ENCODE results near the gene PTPN2.
"Not testable (repeated sequence)": the region's sequence is repeated elsewhere in the genome, so short reads cannot be mapped to it uniquely, and the experiment has no call there.

PTPN2 gene

DNA sequence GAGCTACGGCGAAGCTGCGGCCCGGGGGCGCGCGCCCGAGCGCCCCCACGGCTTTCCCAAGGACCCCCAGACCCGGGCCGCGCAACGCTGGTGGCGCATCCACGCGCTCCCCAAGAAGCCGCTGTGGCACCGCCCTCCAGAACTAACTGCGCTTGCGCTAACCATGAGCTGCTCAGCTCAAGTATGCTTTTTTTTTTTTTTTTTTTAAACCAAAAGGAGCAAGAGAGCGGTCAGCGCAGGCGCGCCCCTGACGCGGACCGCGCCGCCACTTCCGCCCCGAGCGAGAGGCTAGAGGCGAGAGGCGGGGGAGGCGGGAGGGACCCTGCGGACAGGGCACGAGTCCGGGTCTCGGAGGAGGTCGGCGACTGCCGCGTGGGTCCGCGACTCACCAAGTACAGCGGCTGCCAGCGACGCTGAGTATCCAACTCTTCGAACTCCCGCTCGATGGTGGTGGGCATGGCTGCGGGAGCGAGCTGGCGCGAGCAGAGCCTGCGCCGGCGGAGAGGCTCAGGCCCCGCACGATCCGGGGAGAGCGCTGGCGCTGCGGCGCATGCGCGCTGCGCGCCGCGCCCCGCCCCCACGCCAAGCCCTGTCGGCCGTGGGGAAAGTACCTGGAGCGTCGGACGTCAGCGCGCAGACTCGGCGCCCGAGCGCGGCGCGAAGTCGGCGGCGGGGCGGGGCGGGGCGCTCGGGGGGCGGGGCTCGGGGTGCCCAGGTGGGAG is at the start of gene PTPN2:
TSS of gene PTPN2 (minus strand) at position 554 of the 722 bp plus-strand sequence. CDS start at position 458, 96 bp downstream.
- in situ Hi-C loops (cut with MboI; ENCODE audit: low sequenced_read_pairs), result no loop called here

DNA sequence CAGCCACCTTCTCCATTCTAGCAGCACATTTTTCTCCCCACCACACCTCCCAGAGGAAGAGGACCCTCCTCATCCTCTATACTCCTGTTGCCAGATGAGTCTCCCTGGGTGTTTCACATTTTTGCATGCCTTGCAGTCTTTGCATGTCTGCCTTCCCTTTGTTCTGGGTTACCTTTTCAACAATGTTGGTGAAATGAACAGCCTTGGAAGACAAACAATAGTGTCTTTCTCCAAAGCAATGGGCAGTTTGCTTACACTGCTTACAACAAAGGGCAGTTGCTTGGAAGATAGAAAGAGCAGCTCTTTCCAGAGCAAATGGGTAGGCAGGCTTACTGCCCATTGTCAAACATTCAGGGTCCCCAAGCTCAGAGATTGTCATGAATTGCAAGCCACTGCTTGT is 49.3 kb upstream of the PTPN2 start:
- in situ Hi-C loops (cut with MboI; ENCODE audit: low sequenced_read_pairs), result loop anchor here (25.0 kb wide), 2 partner anchors 196 to 546 kb away; partner anchors contain the start of gene AFG3L2

DNA sequence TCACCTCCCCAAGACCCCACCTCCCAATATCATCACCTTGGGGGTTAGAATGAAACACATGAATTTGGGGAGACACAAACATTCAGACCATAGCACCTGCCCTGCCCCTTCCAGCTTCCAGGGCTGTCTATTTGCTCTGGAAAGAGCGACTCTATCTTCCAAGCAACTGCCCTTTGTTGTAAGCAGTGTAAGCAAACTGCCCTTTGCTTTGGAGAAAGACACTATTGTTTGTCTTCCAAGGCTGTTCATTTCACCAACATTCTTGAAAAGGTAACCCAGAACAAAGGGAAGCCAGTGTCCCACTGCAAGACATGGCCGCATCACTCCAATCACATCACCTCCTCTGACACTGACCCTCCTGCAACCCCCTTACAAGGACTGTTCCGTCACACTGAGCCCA is 46.9 kb upstream of the PTPN2 start:
- in situ Hi-C loops (cut with MboI; ENCODE audit: low sequenced_read_pairs), result loop anchor here (25.0 kb wide), 2 partner anchors 194 to 544 kb away; partner anchors contain the start of gene AFG3L2

DNA sequence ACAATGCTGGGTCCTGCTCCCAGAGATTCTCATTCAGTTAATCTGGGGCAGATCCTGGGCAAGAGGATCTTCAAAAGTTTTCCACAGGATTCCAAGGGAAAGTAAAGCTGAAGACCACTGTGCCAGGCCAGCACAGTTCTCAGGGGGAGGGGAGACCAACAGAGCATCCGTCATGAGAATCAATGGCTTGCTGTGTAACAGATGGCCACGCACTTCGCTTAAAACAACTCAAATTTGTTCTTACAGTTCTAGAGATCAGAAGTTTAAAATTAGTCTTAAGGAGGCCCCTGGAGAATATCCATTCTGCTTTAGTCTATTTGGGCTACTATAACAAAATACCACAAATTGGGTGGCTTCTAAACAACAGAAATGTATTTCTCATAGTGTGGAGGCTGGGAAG is 46.3 kb upstream of the PTPN2 start:
- in situ Hi-C loops (cut with MboI; ENCODE audit: low sequenced_read_pairs), result loop anchor here (25.0 kb wide), 2 partner anchors 193 to 543 kb away; partner anchors contain the start of gene AFG3L2

DNA sequence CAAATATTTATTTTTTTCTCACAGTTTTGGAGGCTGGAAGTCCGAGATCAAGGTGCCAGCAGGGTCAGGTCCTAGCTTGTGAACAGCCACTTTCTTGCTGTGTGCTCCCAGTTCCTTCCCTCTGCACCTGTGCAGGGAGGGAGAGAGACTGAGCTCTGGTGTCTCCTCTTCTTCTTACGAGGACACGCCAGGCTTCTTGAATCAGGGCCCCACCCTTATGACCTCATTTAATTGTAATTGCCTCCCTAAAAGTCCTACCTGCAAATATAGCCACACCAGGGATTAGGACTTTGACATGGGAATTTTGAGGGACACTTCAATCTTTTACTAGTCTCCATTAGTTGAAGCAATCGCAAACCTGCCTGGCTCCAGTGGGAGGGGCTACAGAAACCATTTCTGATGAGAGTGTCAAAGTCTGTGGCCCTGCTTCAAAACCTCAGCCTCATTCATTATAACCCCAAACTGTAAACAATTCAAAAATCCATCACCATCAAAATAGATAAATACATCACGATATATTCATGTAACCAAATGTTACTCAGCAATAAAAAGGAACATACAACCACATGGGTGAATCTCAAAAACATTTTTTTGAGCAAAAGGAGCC is 45.5 kb upstream of the PTPN2 start:
- in situ Hi-C loops (cut with MboI; ENCODE audit: low sequenced_read_pairs), result loop anchor here (25.0 kb wide), 2 partner anchors 192 to 542 kb away; partner anchors contain the start of gene AFG3L2

DNA sequence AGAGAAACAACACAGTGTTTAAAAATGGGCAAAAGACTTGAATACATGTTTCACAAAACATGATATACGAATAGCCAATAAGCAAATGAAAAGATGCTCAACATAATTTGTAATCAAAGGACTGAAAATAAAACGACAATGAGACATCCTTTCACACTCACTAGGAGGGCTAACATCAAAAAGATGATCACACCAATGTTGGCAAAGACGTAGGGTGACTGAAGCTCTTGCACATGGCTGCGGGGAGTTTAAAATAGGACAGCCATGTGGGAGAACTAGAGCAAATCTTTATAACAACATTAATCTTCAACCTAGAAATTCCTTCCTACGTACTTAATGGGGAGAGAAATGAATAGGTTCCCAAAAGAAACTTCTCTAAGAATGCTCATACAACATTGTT is 44.6 kb upstream of the PTPN2 start:
- in situ Hi-C loops (cut with MboI; ENCODE audit: low sequenced_read_pairs), result loop anchor here (25.0 kb wide), 2 partner anchors 191 to 541 kb away; partner anchors contain the start of gene AFG3L2

DNA sequence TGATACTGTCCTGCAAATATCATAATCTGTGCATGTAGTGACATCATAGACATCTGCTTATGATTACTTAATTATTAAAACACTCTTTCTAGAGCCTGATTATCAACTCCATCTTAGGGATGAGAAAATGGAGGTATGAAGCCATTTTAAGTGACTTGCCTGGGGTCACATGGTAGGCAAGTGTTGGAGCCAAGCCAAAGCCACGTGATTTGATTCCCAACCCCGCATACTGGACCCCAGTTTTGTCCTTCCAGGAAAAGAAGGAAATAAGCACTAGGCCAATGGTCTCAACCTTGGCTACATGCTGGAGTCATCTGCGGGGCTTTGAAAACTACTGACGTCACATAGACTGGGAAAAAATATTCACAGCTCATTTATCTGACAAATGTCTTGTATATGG is 44.2 kb upstream of the PTPN2 start:
- in situ Hi-C loops (cut with MboI; ENCODE audit: low sequenced_read_pairs), result loop anchor here (25.0 kb wide), 2 partner anchors 191 to 541 kb away; partner anchors contain the start of gene AFG3L2

DNA sequence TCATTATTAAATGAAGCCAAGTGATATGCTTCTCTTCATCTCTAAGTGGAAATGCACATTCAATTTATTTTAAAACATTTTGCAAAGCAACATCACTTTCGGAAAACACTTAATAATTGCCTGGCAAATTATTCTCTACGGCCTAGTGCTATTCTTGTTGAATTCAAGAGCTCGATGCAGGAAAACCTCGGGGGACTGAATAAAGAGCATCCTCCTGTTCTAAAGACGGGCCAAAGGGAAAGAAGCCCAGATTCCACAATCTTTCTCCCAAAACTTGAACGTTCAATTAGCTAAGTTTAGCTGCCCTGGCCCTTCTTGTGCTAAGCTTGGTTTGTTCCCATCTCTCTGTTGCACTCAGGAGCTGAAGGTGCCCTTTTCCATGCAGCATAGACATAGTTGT is 40.6 kb upstream of the PTPN2 start:
- in situ Hi-C loops (cut with MboI; ENCODE audit: low sequenced_read_pairs), result loop anchor here (25.0 kb wide), 2 partner anchors 187 to 537 kb away; partner anchors contain the start of gene AFG3L2

DNA sequence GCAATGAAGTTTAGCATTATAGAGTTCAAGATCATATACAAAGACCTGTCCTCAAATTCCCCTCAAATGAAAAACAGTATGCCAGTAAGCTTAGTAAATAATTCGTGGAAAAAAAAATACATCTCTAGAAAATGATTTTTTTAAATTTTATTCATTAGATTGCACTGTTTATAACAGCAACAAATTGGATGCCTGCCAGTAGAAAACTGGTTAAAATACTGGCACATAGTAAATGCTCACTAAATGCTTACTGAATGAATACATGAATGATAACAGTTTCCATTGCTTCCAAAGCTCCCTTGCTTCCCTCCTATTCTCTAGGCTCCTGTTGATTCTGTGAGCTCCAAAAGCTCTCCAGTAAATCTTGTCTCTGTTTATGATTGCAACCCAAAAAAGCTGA is 38.2 kb upstream of the PTPN2 start:
- in situ Hi-C loops (cut with MboI; ENCODE audit: low sequenced_read_pairs), result no loop called here

DNA sequence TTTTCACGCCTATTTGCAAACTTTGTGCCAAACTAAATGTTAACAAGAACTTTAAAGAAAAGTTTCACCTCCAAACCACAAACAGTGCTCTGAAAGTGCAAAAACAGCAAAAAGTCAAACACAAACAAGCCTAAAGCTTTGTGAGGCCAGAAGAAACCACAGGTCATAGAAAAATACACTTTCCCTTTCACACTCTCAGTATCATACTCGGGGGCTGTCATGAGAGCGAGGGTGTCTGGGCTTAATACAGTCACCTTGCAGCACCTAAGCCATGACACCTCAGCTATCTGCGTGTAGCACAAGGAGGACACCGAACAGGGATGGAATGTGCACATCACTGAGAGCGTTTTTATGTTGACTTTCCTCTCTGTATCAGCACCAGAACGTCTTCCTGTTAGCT is 37.1 kb upstream of the PTPN2 start:
- in situ Hi-C loops (cut with MboI; ENCODE audit: low sequenced_read_pairs), result no loop called here

DNA sequence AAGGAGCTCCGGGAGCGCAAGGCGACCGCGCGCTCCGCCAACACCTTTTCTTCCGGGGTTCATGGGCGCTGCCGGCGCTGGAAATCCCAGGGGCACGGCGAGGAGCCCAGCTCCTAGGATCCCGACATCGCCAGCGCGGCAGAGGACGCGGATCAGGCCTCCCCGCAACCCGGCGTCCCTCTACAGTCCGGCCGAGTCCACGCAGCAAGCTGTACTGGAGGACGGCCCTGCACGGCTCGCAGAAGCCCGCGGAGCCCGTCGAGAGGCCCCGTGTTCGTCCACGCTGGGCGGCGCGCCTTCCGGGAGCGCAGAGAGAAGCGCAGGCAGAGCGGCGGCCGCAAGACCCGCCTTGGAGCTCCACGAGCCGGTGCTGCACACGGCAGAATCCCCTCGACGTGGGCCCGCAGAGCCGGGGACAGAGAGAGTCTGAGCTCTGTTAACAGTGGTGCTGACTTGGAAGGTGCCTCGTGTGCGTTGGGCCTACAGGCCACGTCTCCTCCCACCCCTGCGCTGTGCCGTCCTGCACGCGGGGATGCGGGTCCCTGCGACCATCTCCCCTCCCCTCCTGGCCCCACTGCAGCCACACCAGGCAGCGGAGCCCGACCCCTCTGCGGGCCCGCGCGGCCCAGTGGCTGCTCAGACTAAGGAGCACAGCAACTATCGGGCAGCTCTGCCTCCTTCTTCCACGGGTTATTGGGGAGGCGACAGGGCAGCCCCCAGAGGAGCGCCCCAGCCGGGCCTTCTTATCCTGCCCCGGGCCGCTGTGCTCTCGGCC is 28.1 kb upstream of the PTPN2 start:
- in situ Hi-C loops (cut with MboI; ENCODE audit: low sequenced_read_pairs), result no loop called here

DNA sequence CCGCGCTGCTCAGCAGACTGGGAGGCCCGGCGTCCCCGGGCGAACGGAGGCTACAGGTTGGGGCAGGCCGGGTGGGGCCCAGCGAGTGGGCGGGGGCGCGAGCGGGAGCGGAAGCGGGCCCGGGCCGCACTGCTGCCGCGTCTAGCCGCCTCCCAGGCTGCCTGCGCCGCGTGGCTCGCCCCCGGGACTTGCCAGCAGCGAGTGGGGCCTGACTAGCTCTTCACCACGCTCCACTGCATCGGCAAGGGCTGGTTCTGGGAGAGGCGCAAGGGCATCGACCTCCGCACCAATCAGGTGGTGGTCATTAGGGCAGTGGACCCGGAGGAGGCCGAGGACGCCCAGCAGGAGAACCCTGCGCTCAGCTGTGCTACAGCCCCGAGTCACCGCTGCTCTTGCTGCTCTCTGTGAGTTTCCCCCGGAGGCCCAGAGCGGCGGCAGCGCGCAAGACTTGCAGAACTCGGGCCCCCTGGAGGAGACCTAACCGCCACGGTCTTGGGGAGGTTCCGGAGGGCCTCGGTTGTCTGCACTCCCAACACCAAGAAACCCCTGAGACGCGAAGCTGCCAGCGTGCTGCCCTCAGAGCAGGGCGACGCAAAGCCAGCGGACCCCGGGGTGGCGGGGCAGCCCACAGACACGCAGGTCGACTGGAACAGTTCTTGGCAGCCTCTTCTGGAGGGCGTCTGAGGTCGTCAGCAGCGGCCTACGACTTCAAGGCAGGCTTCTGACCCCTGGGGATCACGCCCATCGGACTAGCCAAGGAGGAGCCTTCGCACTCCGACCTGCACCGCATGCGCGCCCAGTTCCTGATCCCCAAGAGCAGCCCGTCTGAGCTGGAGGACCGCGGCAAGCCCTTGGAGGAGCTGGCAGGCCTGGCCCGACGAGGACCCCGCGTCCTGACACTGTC is 27.2 kb upstream of the PTPN2 start:
- in situ Hi-C loops (cut with MboI; ENCODE audit: low sequenced_read_pairs), result no loop called here

DNA sequence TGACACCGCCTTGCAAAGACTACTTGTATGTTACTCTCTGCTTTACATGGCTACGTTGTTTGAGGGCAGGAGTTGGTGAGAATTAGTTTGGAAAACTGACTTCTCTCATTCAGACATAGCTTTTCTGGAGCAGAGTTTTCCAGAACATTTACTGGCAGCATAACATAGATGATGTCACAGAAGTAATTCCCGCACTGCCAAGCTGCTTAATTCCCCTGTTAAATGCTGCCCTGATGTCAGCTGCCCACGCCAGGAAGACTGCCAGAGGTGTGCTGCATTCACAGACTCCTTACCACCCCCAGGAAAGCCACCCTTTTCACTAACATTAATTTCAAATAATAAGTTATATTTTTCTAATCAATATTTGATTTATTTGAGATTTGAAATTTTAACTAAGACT is 24.7 kb upstream of the PTPN2 start:
- in situ Hi-C loops (cut with MboI; ENCODE audit: low sequenced_read_pairs), result no loop called here

DNA sequence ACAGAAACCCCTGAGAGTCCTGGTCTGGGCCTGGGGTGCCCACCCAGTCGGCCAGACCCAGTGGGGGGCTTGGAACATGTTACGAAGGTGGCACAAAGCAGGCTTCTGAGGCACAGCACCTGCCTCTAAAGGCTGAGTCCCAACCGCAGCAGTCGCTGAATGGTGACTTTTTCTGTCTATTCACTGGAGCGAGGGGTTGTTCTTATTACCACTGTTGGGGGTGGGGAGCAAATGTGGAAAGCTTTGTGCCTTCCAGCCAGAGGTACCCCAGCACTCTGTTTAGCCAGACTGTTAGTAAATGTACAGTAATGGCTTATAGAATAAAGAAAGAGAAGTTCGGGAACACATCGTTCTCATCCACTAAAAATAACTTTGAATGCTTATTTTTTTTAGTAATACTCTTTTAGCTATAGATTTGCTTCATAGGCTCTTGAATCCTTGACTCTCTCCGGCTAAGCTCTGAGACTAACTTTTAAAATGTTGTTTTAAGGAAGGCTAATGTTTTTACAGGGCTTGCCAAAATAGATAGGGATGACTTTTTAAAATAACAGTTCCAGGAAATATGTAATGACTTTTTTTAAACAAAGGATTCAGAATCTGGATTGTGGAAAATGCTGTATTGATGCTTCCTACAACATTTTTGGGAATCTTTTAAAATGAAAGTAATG is 23.4 kb upstream of the PTPN2 start:
- in situ Hi-C loops (cut with MboI; ENCODE audit: low sequenced_read_pairs), result no loop called here

DNA sequence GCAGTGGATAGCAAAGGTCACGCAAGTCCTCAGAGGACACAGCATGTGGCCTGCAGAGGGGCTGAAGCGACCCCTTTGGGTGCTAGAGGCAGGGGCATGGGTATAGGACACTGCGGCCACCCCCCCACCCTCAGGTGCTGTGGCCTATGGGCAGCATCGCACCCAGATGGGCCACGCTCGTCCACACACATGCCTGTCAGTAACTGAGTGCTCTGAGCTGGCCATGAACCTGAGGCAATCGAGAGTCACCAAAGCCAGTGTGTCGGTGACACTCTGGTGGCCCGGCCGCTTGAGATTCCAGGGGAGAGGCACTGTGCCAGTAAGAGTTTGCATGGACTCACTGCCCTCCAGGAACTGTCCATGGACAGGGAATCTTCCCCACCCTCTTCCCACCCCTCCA is 22.7 kb upstream of the PTPN2 start:
- in situ Hi-C loops (cut with MboI; ENCODE audit: low sequenced_read_pairs), result no loop called here

DNA sequence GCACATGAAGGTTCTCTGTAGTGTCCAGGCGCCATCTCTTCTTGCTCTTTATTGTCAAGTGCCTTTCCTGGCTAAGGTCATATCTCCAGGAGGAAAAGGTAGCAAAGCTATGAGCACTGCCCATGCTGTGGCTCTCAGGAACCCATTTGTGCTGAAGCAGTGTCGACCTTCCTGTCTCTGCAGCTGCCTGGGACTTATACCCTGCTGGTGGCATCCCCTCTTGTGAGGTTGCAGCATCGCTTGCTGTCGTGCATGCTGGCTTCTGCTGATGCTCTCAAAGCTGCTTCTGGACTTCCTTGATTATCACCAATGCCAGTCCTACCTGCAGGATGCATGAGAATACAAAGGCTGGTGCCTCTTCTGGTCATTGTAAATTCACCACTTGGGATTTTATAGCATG is 22.1 kb upstream of the PTPN2 start:
- in situ Hi-C loops (cut with MboI; ENCODE audit: low sequenced_read_pairs), result no loop called here

DNA sequence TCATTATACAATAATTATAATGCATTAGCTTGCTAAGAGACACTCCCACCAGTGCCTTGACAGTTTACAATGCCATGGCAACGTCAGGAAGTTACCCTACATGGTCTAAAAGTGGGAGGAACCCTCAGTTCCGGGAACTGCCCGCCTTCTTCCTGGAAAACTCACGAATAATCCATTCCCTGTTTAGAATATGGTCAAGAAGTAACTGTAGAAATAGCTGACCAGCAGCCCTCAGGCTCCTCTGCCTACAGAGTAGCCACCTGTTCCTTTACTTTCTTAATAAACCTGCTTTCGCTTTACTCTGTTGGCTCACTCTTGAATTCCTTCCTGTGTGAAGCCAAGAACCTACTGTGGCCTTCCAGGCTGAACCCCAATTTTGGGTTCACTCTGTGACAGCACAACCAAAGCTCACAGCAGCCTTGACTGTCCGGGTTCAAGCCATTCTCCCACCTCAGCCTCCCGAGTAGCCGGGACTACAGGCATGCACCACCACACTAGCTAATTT is 20.0 kb upstream of the PTPN2 start:
- in situ Hi-C loops (cut with MboI; ENCODE audit: low sequenced_read_pairs), result no loop called here

DNA sequence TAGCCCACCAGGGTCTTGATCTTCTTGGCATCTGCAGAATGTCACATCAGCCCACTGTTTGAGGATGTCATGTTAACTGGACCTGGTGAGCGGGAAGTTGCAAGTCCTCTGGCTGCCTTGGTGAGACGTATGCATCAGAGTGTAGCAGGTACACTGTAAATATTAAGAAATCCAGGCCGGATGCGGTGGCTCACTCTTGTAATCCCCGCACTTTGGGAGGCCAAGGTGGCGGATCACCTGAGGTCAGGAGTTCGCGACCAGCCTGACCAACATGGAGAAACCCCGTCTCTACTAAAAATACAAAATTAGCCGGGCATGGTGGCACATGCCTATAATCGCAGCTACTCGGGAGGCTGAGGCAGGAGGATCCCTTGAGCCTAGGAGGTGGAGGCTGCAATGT is 17.2 kb upstream of the PTPN2 start:
- in situ Hi-C loops (cut with MboI; ENCODE audit: low sequenced_read_pairs), result not testable (repeated sequence)

DNA sequence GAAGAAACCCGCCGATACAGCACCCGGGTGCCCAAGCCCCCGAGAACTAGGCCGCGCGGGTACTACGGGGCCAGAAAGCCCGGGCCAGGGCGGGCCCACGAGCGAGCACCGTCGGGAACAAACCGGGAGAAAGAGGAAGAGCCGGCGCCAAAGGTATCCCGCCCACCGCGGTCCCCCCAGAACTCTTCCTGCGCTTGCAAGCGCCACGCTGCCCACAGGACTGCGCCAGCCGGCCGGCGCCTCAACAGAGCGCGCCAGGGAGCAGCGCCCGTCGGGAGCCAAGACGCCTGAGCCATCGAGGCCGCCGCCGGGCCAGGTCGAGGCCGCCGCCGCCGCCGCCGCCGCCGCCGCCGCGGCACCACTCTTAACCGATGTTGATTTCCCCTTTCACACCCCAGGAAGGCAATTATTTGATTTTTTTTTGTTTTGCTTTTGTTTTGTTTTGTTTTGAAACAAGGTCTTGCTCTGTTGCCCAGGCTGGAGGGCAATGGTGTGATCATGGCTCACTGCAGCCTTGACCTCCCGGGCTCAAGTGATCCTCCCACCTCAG is 12.8 kb upstream of the PTPN2 start:
- in situ Hi-C loops (cut with MboI; ENCODE audit: low sequenced_read_pairs), result not testable (repeated sequence)

Measured in HL-60/S4 treated with phorbol 12-myristate 13-acetate at 8.2 ng/mL for 4 days and 3 days (cell line).